Neural cell (in vitro differentiated cells): ENCODE results near the gene SEC24D. TPM values are rescaled to one million over a fixed set of nuclear protein-coding genes. Genes with fewer than 3 reads are reported as not detected.

Experiments
- H2AFZ ChIP-seq: fragments of 200-600, 300-800 bp; sonication (generic), shearing (Covaris generic); 2 replicates; pipeline ENCODE4 v1.6.0; 2014; ENCODE audit warnings: low read depth, mild to moderate bottlenecking, antibody characterized with exemption, low read length, moderate library complexity
- H3F3A ChIP-seq: fragments of 200-600 bp; shearing (Covaris generic); 2 replicates; pipeline ENCODE4 v1.6.1; 2016; ENCODE audit warnings: mild to moderate bottlenecking, moderate library complexity, mixed read lengths, antibody characterized with exemption, low read length; ENCODE audit not compliant: insufficient read depth, poor library complexity, severe bottlenecking
- H3K27ac ChIP-seq: fragments of 200-600, 300-800 bp; sonication (generic), shearing (Covaris generic); 2 replicates; pipeline ENCODE4 v1.5.1; 2014; ENCODE audit warnings: mild to moderate bottlenecking, low read length, moderate library complexity
- H3K27me3 ChIP-seq: fragments of 300-800, 200-600 bp; sonication (generic), shearing (Covaris generic); 2 replicates; pipeline ENCODE4 v1.6.0; 2014; ENCODE audit warnings: mild to moderate bottlenecking, low read depth, low read length, moderate library complexity; ENCODE audit not compliant: insufficient read depth
- H3K36me3 ChIP-seq: fragments of 300-800, 200-600 bp; sonication (generic), shearing (Covaris generic); 2 replicates; pipeline ENCODE4 v1.5.1; 2014; ENCODE audit warnings: mild to moderate bottlenecking, antibody characterized with exemption, low read length, moderate library complexity; ENCODE audit not compliant: insufficient read depth
- H3K4me2 ChIP-seq: fragments of 300-800, 200-600 bp; sonication (generic), shearing (Covaris generic); 2 replicates; pipeline ENCODE4 v1.6.0; 2014; ENCODE audit warnings: mild to moderate bottlenecking, low read length
- H3K4me3 ChIP-seq: fragments of 300-800, 200-600 bp; sonication (generic), shearing (Covaris generic); 2 replicates; pipeline ENCODE4 v1.5.1; 2014; ENCODE audit warnings: mild to moderate bottlenecking, low read length, moderate library complexity
- H3K79me2 ChIP-seq: fragments of 200-600 bp; shearing (Covaris generic); replicated peaks from 2 replicates; pipeline ENCODE4 v1.6.0; 2014; ENCODE audit warnings: mild to moderate bottlenecking, low read length, moderate library complexity; ENCODE audit not compliant: insufficient read depth
- H3K9ac ChIP-seq: fragments of 300-800, 200-600 bp; sonication (generic), shearing (Covaris generic); 2 replicates; pipeline ENCODE4 v1.6.1; 2016; ENCODE audit warnings: mild to moderate bottlenecking, low read length, mixed read lengths
- H3K9me2 ChIP-seq: fragments of 200-600 bp; shearing (Covaris generic); 2 replicates; pipeline ENCODE4 v1.6.1; 2016; ENCODE audit warnings: mild to moderate bottlenecking, low read length, mixed read lengths; ENCODE audit not compliant: insufficient read depth
- H3K9me3 ChIP-seq: fragments of 200-600, 300-800 bp; sonication (generic), shearing (Covaris generic); 2 replicates; pipeline ENCODE4 v1.6.1; 2016; ENCODE audit warnings: mild to moderate bottlenecking, mixed run types, low read length, moderate library complexity, mixed read lengths
- H4K20me1 ChIP-seq: fragments of 200-600 bp; shearing (Covaris generic); 2 replicates; pipeline ENCODE4 v1.6.1; 2016; ENCODE audit warnings: mild to moderate bottlenecking, mixed run types; ENCODE audit not compliant: insufficient read depth
- EP300 ChIP-seq: fragments of 450-650 bp; conservative IDR thresholded peaks from 2 replicates; pipeline ENCODE4 v1.6.1; 2014; ENCODE audit warnings: antibody characterized with exemption, mild to moderate bottlenecking, moderate library complexity; ENCODE audit not compliant: poor library complexity, severe bottlenecking
- EZH2 ChIP-seq: fragments of 200-600, 300-800 bp; shearing (Covaris generic), sonication (generic); IDR thresholded peaks from 2 replicates; pipeline ENCODE4 v1.6.1; 2014; ENCODE audit warnings: antibody characterized with exemption, low read length, borderline replicate concordance, mild to moderate bottlenecking; ENCODE audit not compliant: insufficient read depth, poor library complexity, severe bottlenecking
- MXI1 ChIP-seq: fragments of 450-650 bp; conservative IDR thresholded peaks from 2 replicates; pipeline ENCODE4 v1.6.1; 2014; ENCODE audit warnings: antibody characterized with exemption, mild to moderate bottlenecking; ENCODE audit not compliant: poor library complexity, severe bottlenecking
- POLR2AphosphoS5 ChIP-seq: IDR thresholded peaks from 2 replicates; pipeline ENCODE4 v1.6.1; 2012
- RAD21 ChIP-seq: fragments of 450-650 bp; conservative IDR thresholded peaks from 2 replicates; pipeline ENCODE4 v1.6.1; 2014; ENCODE audit warnings: antibody characterized with exemption, mild to moderate bottlenecking, moderate library complexity
- REST ChIP-seq: IDR thresholded peaks from 2 replicates; pipeline ENCODE4 v1.6.1; 2012; ENCODE audit warnings: borderline replicate concordance
- SMC3 ChIP-seq: fragments of 450-650 bp; conservative IDR thresholded peaks from 2 replicates; pipeline ENCODE4 v1.6.1; 2014; ENCODE audit warnings: antibody characterized with exemption, mild to moderate bottlenecking, moderate library complexity; ENCODE audit not compliant: poor library complexity
- TAF1 ChIP-seq: IDR thresholded peaks from 2 replicates; pipeline ENCODE4 v1.6.1; 2012; ENCODE audit warnings: low read depth
- polyA plus RNA-seq: library from polyadenylated mRNA; depleted of rRNA; stranded (reverse); fragments of >200 nt; gene quantifications from 2 replicates; pipeline ENCODE4 v1.2.3, GENCODE V29; 2014
- TF ChIP-seq, protein P1 (sequence below): fragments of 450-650 bp; IDR thresholded peaks from 2 replicates; pipeline ENCODE4 v1.5.1; 2014; ENCODE audit warnings: antibody characterized with exemption, mild to moderate bottlenecking, moderate library complexity; ENCODE audit not compliant: poor library complexity, severe bottlenecking

The SEC24D gene
- polyA plus RNA-seq, 1 donor from 2014 or later: 7.8 TPM

GRCh38 chr4:118684873-118685811 lies 150.8 kb downstream of the SEC24D start, which contains the start of gene METTL14:
METTL14 (plus strand) TSS chr4:118685392; CDS start chr4:118685535, 143 bp downstream.
- Histone ChIP-seq H2AFZ (peak within 1 kb of the TSS; percentile 80), H3K9me3 (no peaks in the 10 kb centered on the region), H3K27me3 (no peaks in the 10 kb centered on the region), H3K4me3 (peak within 1 kb of the TSS; percentile 83), H3K27ac (peak within 1 kb of the TSS; percentile 85), H3K9ac (peak within 1 kb of the TSS; percentile 75), H3K36me3 (no peaks in the 10 kb centered on the region), H3K9me2 (no peaks in the 10 kb centered on the region), H3K4me2 (peak within 1 kb of the TSS; percentile 83), H4K20me1 (no peaks in the 10 kb centered on the region), H3K79me2 (peaks cover 23% of the 10 kb centered on the region), H3F3A (no peaks in the 10 kb centered on the region)
- TF ChIP-seq MXI1 (peak; percentile 75), POLR2AphosphoS5 (peak; percentile 88), EP300 (peak; percentile 63), RAD21 (peak; percentile 59), SMC3 (peak; percentile 72), EZH2 (no peak), TAF1 (peak; percentile 71), REST (peak; percentile 68)
- TF ChIP-seq, protein P1, sequence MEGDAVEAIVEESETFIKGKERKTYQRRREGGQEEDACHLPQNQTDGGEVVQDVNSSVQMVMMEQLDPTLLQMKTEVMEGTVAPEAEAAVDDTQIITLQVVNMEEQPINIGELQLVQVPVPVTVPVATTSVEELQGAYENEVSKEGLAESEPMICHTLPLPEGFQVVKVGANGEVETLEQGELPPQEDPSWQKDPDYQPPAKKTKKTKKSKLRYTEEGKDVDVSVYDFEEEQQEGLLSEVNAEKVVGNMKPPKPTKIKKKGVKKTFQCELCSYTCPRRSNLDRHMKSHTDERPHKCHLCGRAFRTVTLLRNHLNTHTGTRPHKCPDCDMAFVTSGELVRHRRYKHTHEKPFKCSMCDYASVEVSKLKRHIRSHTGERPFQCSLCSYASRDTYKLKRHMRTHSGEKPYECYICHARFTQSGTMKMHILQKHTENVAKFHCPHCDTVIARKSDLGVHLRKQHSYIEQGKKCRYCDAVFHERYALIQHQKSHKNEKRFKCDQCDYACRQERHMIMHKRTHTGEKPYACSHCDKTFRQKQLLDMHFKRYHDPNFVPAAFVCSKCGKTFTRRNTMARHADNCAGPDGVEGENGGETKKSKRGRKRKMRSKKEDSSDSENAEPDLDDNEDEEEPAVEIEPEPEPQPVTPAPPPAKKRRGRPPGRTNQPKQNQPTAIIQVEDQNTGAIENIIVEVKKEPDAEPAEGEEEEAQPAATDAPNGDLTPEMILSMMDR: peak; percentile 51

- Histone ChIP-seq H3F3A (no peaks in the 10 kb centered on the region), H3K4me3 (peak overlapping the region; percentile 31), H4K20me1 (no peaks in the 10 kb centered on the region), H2AFZ (no peak overlapping the region), H3K4me2 (peak overlapping the region; percentile 4), H3K9me3 (no peaks in the 10 kb centered on the region), H3K27me3 (no peaks in the 10 kb centered on the region), H3K79me2 (peaks cover 23% of the 10 kb centered on the region), H3K9me2 (no peaks in the 10 kb centered on the region), H3K27ac (no peak overlapping the region), H3K36me3 (no peaks in the 10 kb centered on the region), H3K9ac (no peak overlapping the region)
- TF ChIP-seq EP300 (no peak), POLR2AphosphoS5 (no peak), TAF1 (no peak), REST (no peak), EZH2 (no peak), MXI1 (no peak), SMC3 (no peak), RAD21 (no peak)
- TF ChIP-seq, protein P1: no peak
These were observed 152.4 kb downstream of the SEC24D start for GRCh38 chr4:118683513-118683912.
